Activated CD8-positive, alpha-beta memory T cell treated with anti-CD3 and anti-CD28 coated beads, Interleukin-2, amount 10 ng/mL, durations not matched to agents 7 days and 5 days (primary cell): ENCODE results near the gene XXYLT1. TPM values are rescaled to one million over a fixed set of nuclear protein-coding genes. Genes with fewer than 3 reads are reported as not detected.

Source experiments
- ATAC-seq: fragments of 150-1000 bp; cut with Tn5 transposase; one replicate; pipeline ENCODE4 v1.10.0; 2021; ENCODE audit warnings: moderate library complexity
- CTCF ChIA-PET: fragments of 350-600 bp; sonication (Branson Sonifier 250); formaldehyde crosslinking; loops from one replicate; lab custom pipeline; 2021; ENCODE audit warnings: antibody characterized with exemption; lab: Charles Lee
- DNase-seq: peaks from one replicate; pipeline ENCODE4 v3.0.0-alpha.2; 2020
- H3K27ac Mint-ChIP-seq: one replicate; pipeline ENCODE4 v1.8.0; 2021; ENCODE audit warnings: mild to moderate bottlenecking, mixed read lengths
- H3K27me3 Mint-ChIP-seq: one replicate; pipeline ENCODE4 v1.8.0; 2021; ENCODE audit warnings: mixed read lengths
- H3K36me3 Mint-ChIP-seq: one replicate; pipeline ENCODE4 v1.8.0; 2021; ENCODE audit warnings: mild to moderate bottlenecking, mixed read lengths
- H3K4me1 Mint-ChIP-seq: one replicate; pipeline ENCODE4 v1.8.0; 2021; ENCODE audit warnings: mixed read lengths
- H3K4me3 Mint-ChIP-seq: one replicate; pipeline ENCODE4 v1.8.0; 2021; ENCODE audit warnings: mild to moderate bottlenecking, moderate library complexity, mixed read lengths
- H3K9me3 Mint-ChIP-seq: one replicate; pipeline ENCODE4 v1.8.0; 2022; ENCODE audit warnings: low read depth, mixed read lengths
- total RNA-seq, 2 experiments: library from RNA; stranded (reverse); gene quantifications; one replicate each; pipeline ENCODE4 v1.2.3, GENCODE V29; 2021

Gene XXYLT1
- total RNA-seq, 2 experiments from 2014 or later: 7.2 to 9.2 TPM

DNA sequence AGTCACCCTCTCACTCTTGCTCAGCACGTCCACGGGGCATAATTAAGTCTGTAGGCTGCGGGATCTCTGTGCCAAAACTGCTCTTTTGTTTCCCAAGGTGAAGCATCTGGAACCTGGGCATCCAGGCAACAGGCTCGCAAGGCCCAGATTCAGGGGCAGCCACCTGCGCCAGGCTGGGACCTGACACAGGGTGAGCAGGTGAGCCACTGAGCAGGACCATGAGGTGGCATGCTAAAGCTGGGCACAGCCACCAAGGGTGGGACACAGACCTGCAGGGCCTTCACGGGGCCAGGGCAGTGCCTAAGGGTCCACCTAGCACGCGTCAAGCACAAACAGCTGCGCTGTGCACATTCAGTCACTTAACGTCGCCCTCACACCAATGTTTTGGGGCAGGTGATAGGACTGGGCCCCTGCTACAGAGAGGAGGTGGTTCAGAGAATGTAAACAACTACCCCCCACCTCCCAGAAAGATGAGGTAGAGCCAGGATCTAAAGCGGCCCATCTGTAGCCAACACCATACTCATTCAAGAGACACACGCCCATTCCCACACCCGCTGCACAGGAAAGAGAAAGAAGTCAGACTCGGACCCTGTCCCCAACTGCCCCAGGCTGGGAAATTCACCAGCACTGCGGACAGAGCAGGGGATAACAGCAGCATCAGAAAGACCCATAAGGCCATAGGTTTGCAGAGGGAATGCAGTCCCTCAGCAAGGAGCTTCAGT is 16.3 kb downstream of the XXYLT1 start:
- Mint-ChIP-seq H3K4me3 (no peak overlapping the region), H3K27me3 (no peaks in the 10 kb centered on the region), H3K27ac (no peak overlapping the region), H3K9me3 (no peaks in the 10 kb centered on the region), H3K4me1 (peaks cover 11% of the 10 kb centered on the region), H3K36me3 (no peaks in the 10 kb centered on the region)
- DNase-seq (peak; percentile 38), ATAC-seq (no peak)
- CTCF ChIA-PET: interaction anchor here (1.4 kb wide), 1 partner anchor 567 kb away, joined by 3 read pairs; no protein-coding TSS in a partner anchor

DNA sequence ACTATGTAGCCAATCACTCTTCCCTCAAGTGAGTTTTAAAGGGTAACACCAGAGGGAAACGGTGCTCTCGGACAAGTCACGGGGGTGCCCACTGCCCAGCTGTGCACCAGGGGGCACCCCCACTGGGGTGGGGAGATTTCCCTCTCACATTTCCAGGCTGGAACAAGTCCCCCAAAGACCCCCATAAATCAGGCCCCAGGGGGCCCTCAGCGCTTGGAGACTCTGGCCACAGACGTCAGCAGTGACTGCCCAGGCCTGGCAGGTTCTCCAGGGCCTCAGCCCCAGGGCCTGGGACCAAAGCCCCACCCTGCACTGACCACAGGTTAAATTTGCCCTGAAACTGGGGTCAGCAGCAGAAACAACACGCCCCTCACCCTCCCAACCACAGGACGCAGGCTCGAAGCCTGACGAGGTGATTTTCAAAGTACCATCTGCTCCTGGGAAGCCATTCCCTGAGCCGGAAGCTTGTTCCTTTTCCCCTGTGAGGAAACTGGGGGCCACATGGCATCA is 17.0 kb downstream of the XXYLT1 start:
- Mint-ChIP-seq H3K4me3 (no peak overlapping the region), H3K4me1 (peaks cover 11% of the 10 kb centered on the region), H3K9me3 (no peaks in the 10 kb centered on the region), H3K27ac (no peak overlapping the region), H3K27me3 (no peaks in the 10 kb centered on the region), H3K36me3 (no peaks in the 10 kb centered on the region)
- ATAC-seq (no peak), DNase-seq (peak; percentile 37)
- CTCF ChIA-PET: interaction anchor here (0.7 kb wide), 1 partner anchor 29 kb away, joined by 3 read pairs; no protein-coding TSS in a partner anchor

DNA sequence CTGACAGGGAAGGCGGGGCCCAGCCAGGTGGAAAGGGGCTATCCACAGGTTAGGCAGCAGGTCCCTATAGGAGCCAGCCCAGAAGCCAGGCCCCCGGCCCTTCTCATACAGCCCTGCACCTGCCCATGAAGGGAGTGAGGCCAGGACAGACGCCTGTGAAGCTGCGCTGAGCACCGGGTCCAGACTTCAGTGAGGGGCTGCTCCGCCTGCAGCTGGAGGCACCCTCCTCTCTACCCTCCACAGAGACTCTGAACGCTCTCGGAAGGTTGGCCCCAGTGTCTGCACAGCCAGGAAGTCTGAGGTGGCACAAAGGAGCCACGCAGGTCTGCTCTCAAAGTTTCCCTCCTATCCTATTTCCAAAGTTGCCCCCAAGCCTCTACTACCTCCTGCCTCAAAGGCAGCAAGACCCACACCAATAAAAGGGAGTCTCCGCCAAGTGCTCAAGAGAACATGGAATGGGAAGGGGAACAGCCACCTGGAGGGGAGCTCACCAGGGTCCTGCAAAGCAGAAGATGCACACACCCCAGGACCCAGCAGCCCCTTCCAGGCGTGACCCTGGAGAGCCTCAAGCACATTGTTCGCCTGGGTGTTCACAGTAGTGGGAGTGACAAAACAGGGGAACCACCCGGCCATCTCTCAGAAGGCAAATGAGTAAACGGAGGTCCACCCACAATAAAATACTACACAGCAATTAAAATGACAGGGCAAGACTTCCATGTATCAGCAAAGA is 19.5 kb downstream of the XXYLT1 start:
- no peak for ATAC-seq
- peak; percentile 38 for DNase-seq
- peaks cover 10% of the 10 kb centered on the region for H3K4me1 Mint-ChIP-seq
- H3K27ac Mint-ChIP-seq: no peak overlapping the region
- no peaks in the 10 kb centered on the region for H3K27me3 Mint-ChIP-seq
- H3K4me3 Mint-ChIP-seq: no peak overlapping the region
- no peaks in the 10 kb centered on the region for H3K36me3 Mint-ChIP-seq
- H3K9me3 Mint-ChIP-seq: no peaks in the 10 kb centered on the region
- CTCF ChIA-PET: no interaction called here

DNA sequence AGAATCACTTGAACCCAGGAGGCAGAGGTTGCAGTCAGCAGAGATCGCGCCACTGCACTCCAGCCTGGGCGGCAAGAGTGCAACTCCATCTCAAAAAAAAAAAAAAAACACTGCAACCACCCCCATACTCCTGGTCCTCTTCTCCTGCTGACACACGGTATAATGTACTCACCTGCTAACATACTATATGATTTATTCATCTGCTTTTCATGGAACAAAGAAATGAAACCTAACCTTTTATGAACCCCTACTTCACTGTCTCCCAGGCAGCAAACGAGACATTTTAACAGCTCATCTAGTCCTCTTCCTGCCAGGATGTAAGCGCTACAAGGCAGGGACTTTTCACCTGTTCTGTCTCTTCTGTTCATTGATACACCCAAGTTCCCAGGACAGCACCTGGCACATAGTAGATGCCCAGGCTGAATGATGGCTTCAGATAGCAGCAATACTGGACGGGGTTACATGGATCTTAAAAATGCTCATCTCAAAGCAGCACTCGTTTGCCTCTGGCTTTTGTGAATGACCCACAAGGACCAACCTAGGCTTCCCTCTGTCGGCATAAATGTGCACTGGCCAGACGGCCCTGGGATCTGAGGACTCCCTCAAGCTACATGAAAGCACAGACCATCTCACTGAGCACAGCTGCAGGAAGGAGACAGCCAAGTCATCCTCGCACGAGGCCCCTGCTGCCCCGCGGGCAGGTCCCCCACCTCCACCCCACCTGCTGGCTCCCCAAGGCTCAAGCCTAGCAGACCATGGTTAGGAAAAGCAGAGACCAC is 20.3 kb downstream of the XXYLT1 start:
- Mint-ChIP-seq H3K9me3 (no peaks in the 10 kb centered on the region), H3K27ac (no peak overlapping the region), H3K4me3 (no peak overlapping the region), H3K36me3 (no peaks in the 10 kb centered on the region), H3K27me3 (no peaks in the 10 kb centered on the region), H3K4me1 (peaks cover 10% of the 10 kb centered on the region)
- DNase-seq (peak; percentile 39), ATAC-seq (no peak)
- CTCF ChIA-PET: no interaction called here

DNA sequence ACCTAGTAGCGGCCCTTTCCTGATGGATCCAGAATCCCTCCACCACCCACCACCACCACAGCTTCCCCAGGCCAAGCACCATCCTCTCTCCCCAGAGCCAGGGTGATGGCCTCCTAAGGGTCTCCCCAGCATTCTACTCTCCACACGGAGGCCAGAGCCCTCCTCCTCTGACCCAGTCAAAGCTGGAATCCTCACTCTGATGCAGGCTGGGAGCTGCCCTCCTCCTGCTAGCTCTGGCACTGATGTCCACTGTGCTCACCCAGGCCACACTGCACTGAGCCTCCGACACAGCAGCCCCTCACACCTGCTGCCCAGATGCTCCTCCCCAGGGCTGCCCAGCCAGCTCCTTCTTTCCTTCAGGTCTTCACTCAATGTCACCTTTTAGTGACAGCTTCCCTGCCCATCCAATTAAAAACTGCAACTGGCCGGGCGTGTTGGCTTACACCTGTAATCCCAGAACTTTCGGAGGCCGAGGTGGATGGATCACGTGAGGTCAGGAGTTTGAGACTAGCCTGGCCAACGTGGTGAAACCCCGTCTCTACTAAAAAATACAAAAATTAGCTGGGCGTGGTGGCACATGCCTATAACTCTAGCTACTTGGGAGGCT is 21.0 kb downstream of the XXYLT1 start:
- no peak overlapping the region for H3K4me3 Mint-ChIP-seq
- H3K36me3 Mint-ChIP-seq: no peaks in the 10 kb centered on the region
- DNase-seq (peak; percentile 16), ATAC-seq (no peak)
- CTCF ChIA-PET: no interaction called here
- H3K9me3 Mint-ChIP-seq: no peaks in the 10 kb centered on the region
- no peak overlapping the region for H3K27ac Mint-ChIP-seq
- peaks cover 10% of the 10 kb centered on the region for H3K4me1 Mint-ChIP-seq
- no peaks in the 10 kb centered on the region for H3K27me3 Mint-ChIP-seq

DNA sequence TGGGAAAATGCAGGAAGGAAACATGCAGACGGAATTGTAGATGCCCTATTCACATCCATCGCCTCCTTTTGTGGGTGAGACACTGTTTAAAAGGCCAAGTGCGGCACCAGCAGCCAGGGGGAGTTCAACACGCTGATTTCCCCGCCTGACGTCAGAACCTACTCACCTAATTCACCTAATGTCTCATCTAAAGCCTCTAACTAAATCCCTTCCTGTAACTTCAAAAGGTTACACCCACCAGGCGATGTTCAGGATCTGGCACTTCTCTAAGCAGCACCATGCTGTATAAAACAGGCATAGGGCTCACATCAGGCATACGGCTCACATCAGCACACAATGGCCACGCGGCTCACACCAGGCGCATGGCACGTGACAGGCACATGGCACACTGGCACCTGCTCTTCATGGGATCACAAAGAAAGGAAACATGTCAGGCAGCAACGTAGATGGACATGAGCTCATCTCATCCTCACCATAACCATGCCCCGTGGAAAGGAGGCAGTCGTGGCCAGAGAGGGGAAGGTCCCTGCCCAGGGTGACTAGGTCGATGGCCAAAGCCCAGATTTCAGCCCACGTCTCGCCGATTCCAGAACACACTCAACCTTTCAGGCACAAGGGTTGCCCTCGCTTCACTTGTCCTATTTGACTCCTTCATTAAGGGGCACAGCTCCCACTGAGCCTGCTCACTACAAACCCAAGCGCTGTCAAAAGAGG is 21.7 kb downstream of the XXYLT1 start:
- Mint-ChIP-seq H3K27me3 (no peaks in the 10 kb centered on the region), H3K36me3 (no peaks in the 10 kb centered on the region), H3K4me1 (peaks cover 10% of the 10 kb centered on the region), H3K4me3 (no peak overlapping the region), H3K27ac (no peak overlapping the region), H3K9me3 (no peaks in the 10 kb centered on the region)
- CTCF ChIA-PET: no interaction called here
- DNase-seq (peak; percentile 29), ATAC-seq (no peak)

DNA sequence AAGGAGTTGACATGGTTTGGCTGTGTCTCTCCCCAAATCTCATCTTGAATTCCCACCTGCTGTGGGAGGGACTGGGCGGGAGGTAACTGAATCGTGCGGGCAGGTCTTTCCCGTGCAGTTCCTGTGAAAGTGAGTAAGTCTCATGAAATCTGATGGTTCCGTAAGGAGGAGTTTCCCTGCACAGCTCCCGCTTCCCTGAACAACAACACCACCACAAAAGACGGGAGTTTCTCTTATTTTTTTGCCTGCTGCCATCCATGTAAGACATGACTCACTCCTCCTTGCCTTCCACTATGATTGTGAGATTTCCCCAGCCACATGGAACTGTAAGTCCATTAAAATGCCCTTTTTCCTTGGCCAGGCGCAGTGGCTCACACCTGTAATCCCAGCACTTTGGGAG is 22.7 kb downstream of the XXYLT1 start:
- Mint-ChIP-seq H3K4me1 (peaks cover 16% of the 10 kb centered on the region), H3K27ac (no peak overlapping the region), H3K4me3 (no peak overlapping the region), H3K9me3 (no peaks in the 10 kb centered on the region), H3K36me3 (no peaks in the 10 kb centered on the region), H3K27me3 (no peaks in the 10 kb centered on the region)
- CTCF ChIA-PET: interaction anchor here (0.9 kb wide), 1 partner anchor 13 kb away, joined by 3 read pairs; no protein-coding TSS in a partner anchor
- no peak for ATAC-seq
- DNase-seq: peak; percentile 22

DNA sequence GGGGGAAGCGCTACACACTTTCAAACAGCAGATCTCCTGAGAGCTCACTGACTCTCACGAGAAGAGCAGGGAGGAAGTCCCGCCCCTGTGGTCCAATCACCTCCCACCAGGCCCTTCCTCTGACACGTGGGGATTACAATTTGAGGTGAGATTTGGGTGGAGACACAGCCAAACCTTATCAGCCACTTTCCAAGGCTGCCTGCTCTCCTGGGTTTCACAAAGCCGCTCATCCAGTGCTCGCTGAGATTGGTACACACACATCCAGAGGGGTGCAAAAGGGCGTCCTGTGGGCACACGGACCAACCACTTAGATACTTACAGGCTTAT is 23.1 kb downstream of the XXYLT1 start:
- no peaks in the 10 kb centered on the region for H3K27me3 Mint-ChIP-seq
- CTCF ChIA-PET: interaction anchor here (0.9 kb wide), 1 partner anchor 13 kb away, joined by 3 read pairs; no protein-coding TSS in a partner anchor
- no peaks in the 10 kb centered on the region for H3K9me3 Mint-ChIP-seq
- H3K4me1 Mint-ChIP-seq: peaks cover 16% of the 10 kb centered on the region
- no peak overlapping the region for H3K4me3 Mint-ChIP-seq
- ATAC-seq: no peak
- H3K27ac Mint-ChIP-seq: no peak overlapping the region
- DNase-seq: peak; percentile 37
- no peaks in the 10 kb centered on the region for H3K36me3 Mint-ChIP-seq

DNA sequence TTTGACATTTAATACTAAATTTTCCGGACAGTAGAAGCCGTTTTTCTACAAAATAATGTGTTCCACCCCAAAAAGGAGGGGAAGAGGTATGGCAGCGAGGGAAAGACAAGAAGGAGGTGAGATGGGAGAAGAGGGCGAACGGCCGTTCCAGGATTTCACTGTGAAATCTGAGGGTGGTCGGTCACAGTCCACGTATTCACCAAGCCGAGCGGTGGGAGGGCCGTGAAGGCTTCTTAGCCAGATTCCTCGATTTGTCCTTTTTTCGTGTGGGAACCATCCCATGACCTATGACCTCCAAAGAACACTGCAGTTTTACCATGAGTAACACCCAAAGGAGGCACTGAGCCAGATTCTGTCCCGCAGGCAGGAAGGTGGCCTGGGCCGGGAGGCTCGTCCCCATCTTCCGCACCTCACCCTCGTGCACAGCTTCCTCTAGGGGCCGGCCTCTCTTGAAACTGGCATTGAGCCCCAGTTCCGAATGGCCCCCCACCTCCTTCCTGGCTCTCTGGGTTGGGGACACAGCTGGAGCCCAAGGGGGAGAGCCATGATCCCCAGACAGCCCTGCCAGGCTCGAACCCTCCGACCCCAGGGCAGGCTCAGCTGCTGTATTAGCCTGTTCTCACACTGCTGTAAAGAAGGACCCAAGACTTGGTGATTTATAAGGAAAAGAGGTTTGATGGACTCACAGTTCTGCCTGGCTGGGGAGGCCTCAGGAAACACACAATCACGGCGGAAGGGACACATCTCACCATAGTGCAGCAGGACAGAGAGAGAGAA is 23.7 kb downstream of the XXYLT1 start:
- CTCF ChIA-PET: interaction anchor here (0.9 kb wide), 1 partner anchor 14 kb away, joined by 3 read pairs; no protein-coding TSS in a partner anchor
- Mint-ChIP-seq H3K9me3 (no peaks in the 10 kb centered on the region), H3K4me1 (peaks cover 16% of the 10 kb centered on the region), H3K4me3 (no peak overlapping the region), H3K27me3 (no peaks in the 10 kb centered on the region), H3K27ac (no peak overlapping the region), H3K36me3 (no peaks in the 10 kb centered on the region)
- no peak for ATAC-seq
- peak; percentile 33 for DNase-seq

DNA sequence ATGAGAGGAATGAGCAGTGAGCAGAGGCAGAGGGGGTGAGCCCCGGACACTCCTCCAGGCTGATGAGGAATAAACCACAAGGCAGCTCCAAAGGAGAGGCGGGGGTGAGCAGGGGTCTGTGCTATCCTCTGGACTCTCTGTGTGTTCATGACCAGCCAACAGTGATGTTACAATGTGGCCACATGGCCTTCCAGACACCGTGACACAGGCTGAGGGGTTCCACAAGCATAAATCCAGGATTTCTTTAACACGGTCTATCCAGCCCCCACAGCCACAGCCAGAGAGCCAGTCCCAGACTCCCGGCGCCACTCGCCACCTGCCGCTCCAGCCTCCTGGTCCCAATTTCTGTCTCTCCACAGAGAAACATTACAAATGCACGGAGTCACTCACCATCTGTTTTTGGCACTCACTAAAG is 24.4 kb downstream of the XXYLT1 start:
- H3K27ac Mint-ChIP-seq: no peak overlapping the region
- DNase-seq: peak; percentile 26
- H3K4me3 Mint-ChIP-seq: no peak overlapping the region
- H3K36me3 Mint-ChIP-seq: no peaks in the 10 kb centered on the region
- H3K4me1 Mint-ChIP-seq: peaks cover 12% of the 10 kb centered on the region
- CTCF ChIA-PET: no interaction called here
- no peak for ATAC-seq
- H3K9me3 Mint-ChIP-seq: no peaks in the 10 kb centered on the region
- H3K27me3 Mint-ChIP-seq: no peaks in the 10 kb centered on the region

DNA sequence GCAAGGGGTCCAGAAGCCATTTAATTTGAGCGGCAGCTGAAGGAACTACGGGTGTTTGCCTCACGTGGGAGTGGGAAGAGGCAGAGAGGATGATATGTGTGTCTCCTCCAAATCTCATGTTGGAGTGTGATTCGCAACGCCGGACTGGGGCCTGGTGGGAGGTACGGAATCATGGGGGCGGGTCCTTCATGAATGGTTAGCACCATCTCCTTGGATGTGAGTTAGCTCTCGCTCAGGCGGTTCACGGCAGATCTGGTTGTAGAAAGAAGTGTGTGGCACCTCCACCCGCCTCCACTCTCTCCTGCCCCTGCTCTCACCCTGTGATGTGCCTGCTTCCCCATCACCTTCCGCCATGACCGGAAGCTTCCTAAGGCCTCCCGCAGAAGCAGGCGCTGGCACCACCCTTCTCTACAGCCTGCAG is 25.4 kb downstream of the XXYLT1 start:
- Mint-ChIP-seq H3K27me3 (no peaks in the 10 kb centered on the region), H3K4me3 (no peak overlapping the region), H3K4me1 (peaks cover 9% of the 10 kb centered on the region), H3K36me3 (no peaks in the 10 kb centered on the region), H3K9me3 (no peaks in the 10 kb centered on the region), H3K27ac (no peak overlapping the region)
- DNase-seq (peak; percentile 37), ATAC-seq (no peak)
- CTCF ChIA-PET: no interaction called here
